OCI-LY1 (cell line): Measurements from ENCODE around the gene PPP1R14C.

ENCODE experiments used
- H2AFZ ChIP-seq: fragments of 200-600 bp; sonication (generic), shearing (Covaris generic); 2 replicates; pipeline ENCODE4 v1.6.0; 2014; ENCODE audit warnings: antibody characterized with exemption, mild to moderate bottlenecking, low read length
- H3F3A ChIP-seq: fragments of 200-600 bp; sonication (generic), shearing (Covaris generic); 2 replicates; pipeline ENCODE4 v1.6.0; 2014; ENCODE audit warnings: mild to moderate bottlenecking, antibody characterized with exemption, low read length, moderate library complexity; ENCODE audit not compliant: insufficient read depth
- H3K27ac ChIP-seq: fragments of 200-600 bp; sonication (generic); 2 replicates; pipeline ENCODE4 v1.5.1; 2014; ENCODE audit warnings: low read length, mixed run types, mild to moderate bottlenecking, low read depth; ENCODE audit not compliant: poor library complexity, severe bottlenecking
- H3K27me3 ChIP-seq: fragments of 200-600 bp; sonication (generic); 2 replicates; pipeline ENCODE4 v1.6.0; 2014; ENCODE audit warnings: antibody characterized with exemption, mild to moderate bottlenecking, low read length, moderate library complexity; ENCODE audit not compliant: insufficient read depth
- H3K36me3 ChIP-seq: fragments of 200-600 bp; sonication (generic); 2 replicates; pipeline ENCODE4 v1.6.1; 2014; ENCODE audit warnings: mild to moderate bottlenecking, antibody characterized with exemption, low read length, moderate library complexity, mixed read lengths; ENCODE audit not compliant: insufficient read depth
- H3K4me1 ChIP-seq: fragments of 200-600 bp; sonication (generic); 2 replicates; pipeline ENCODE4 v1.5.1; 2014; ENCODE audit warnings: mild to moderate bottlenecking, low read length, moderate library complexity; ENCODE audit not compliant: insufficient read depth, severe bottlenecking
- H3K4me2 ChIP-seq: fragments of 200-600 bp; sonication (generic), shearing (Covaris generic); 2 replicates; pipeline ENCODE4 v1.6.1; 2014; ENCODE audit warnings: low read length
- H3K4me3 ChIP-seq: fragments of 200-600 bp; sonication (generic); 2 replicates; pipeline ENCODE4 v1.5.1; 2014; ENCODE audit warnings: low read length, low read depth, mild to moderate bottlenecking, mixed read lengths; ENCODE audit not compliant: poor library complexity, severe bottlenecking
- H3K79me2 ChIP-seq: fragments of 200-600 bp; shearing (Covaris generic); 2 replicates; pipeline ENCODE4 v1.6.1; 2016; ENCODE audit warnings: mixed run types, low read length, mixed read lengths; ENCODE audit not compliant: insufficient read depth
- H3K9ac ChIP-seq: fragments of 200-600 bp; sonication (generic), shearing (Covaris generic); 2 replicates; pipeline ENCODE4 v1.6.1; 2014; ENCODE audit warnings: mild to moderate bottlenecking, low read length, mixed read lengths
- H3K9me2 ChIP-seq: fragments of 200-600 bp; sonication (generic), shearing (Covaris generic); 2 replicates; pipeline ENCODE4 v1.6.1; 2014; ENCODE audit warnings: low read depth, mild to moderate bottlenecking, low read length, mixed read lengths
- H3K9me3 ChIP-seq: fragments of 200-600 bp; shearing (Covaris generic); 2 replicates; pipeline ENCODE4 v1.6.1; 2014; ENCODE audit warnings: low read length, mixed read lengths
- H4K20me1 ChIP-seq: fragments of 200-600 bp; sonication (generic), shearing (Covaris generic); 2 replicates; pipeline ENCODE4 v1.6.0; 2016; ENCODE audit warnings: mild to moderate bottlenecking, low read length; ENCODE audit not compliant: insufficient read depth
- EZH2 ChIP-seq: fragments of 200-600 bp; sonication (generic), shearing (Covaris generic); IDR thresholded peaks from 2 replicates; pipeline ENCODE4 v1.8.0; 2017; ENCODE audit warnings: borderline replicate concordance, mixed run types, mild to moderate bottlenecking, antibody characterized with exemption, low read length, moderate library complexity, mixed read lengths
- TF ChIP-seq, protein P1 (sequence below): fragments of 200-600 bp; sonication (generic), shearing (Covaris generic); IDR thresholded peaks from 2 replicates; pipeline ENCODE4 v1.5.1; 2017; ENCODE audit warnings: mild to moderate bottlenecking, antibody characterized with exemption, low read length, moderate library complexity, mixed read lengths

Gene PPP1R14C

DNA sequence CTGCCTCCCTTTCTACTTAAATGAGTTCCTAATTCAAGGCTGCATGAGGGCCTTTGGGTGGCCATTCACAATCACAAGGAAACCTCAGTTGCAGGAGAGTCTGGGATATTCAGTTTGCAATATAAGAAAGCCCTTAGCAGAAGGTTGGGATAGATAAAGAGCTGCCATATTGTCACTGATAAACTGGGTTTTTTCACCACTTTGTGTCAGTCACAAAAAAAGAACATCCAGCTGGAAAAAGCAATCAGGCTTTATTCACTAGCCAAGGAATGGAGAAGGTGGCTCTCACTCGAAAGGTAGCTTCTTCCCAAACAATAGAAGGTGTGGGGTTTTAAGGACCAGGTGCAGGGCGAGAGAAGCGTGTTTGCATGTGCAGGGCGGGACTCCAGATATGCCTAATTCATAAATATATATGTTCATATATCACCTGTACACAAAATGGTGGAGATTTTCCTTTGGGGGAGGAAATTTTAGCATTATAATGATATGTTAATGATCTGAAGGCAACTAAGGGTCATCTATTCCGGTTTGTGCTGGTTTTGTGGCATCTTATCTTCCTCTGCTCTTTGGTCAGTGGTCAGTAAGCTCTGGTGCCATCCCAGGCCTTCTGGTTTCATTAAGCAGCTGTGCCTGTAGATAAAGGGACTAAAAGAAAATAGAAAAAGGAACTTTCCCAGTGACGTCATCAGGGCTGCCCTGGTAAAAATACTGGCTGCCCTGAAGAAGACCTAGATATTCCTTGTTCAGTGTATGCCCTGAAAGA is 128.8 kb downstream of the PPP1R14C start:
- H2AFZ ChIP-seq, result no peak overlapping the region

DNA sequence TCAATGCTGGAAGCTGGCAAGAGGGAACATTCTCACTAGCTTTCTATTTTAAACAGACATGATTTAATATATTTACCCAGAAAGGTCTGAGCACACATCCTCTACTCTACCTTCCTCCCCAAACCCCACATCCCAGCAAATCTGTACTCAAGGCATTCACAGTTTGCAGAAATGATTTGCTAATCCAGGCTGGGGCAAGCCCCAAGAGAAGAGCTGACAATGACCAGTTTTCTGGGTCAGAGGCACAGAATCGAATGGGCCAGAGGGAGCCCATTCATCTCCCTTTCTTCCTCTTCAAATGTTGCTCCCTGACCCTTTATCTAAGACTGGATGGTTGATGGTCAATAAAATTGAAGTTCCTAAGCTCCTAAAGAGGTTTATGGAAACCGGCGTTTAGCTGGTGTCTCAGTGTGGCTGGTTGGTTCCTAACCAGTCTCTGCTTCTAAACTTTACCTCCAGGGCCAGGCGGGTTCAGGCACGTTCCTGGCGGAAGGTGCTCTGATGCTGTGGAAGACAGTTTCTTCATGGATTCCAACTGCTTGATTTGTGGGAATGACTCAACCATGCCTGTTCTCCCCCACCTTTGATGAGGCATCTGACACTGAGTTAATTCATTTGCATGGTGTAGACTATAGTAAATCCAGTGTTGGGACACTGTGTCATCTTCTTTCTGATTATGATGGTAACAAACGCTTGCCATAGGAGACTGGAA is 129.6 kb downstream of the PPP1R14C start:
- Histone ChIP-seq H3K79me2 (no peaks in the 10 kb centered on the region), H3K9ac (no peak overlapping the region), H3K27ac (no peak overlapping the region), H3K9me3 (no peaks in the 10 kb centered on the region), H2AFZ (no peak overlapping the region), H3F3A (no peaks in the 10 kb centered on the region), H3K27me3 (no peaks in the 10 kb centered on the region; the same call in 1 of the 2 replicates), H3K9me2 (no peaks in the 10 kb centered on the region), H3K4me1 (no peaks in the 10 kb centered on the region), H4K20me1 (no peaks in the 10 kb centered on the region), H3K36me3 (no peaks in the 10 kb centered on the region), H3K4me2 (no peak overlapping the region), H3K4me3 (no peak overlapping the region)
- no peak for TF ChIP-seq EZH2
- TF ChIP-seq, protein P1, sequence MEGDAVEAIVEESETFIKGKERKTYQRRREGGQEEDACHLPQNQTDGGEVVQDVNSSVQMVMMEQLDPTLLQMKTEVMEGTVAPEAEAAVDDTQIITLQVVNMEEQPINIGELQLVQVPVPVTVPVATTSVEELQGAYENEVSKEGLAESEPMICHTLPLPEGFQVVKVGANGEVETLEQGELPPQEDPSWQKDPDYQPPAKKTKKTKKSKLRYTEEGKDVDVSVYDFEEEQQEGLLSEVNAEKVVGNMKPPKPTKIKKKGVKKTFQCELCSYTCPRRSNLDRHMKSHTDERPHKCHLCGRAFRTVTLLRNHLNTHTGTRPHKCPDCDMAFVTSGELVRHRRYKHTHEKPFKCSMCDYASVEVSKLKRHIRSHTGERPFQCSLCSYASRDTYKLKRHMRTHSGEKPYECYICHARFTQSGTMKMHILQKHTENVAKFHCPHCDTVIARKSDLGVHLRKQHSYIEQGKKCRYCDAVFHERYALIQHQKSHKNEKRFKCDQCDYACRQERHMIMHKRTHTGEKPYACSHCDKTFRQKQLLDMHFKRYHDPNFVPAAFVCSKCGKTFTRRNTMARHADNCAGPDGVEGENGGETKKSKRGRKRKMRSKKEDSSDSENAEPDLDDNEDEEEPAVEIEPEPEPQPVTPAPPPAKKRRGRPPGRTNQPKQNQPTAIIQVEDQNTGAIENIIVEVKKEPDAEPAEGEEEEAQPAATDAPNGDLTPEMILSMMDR, result no peak

More for the DNA sequence above, 128.8 kb downstream of the PPP1R14C start:
- H3K4me3 ChIP-seq, result no peak overlapping the region
- H3K79me2 ChIP-seq, result no peaks in the 10 kb centered on the region
- H4K20me1 ChIP-seq, result no peaks in the 10 kb centered on the region
- no peak overlapping the region for H3K9ac ChIP-seq
- no peaks in the 10 kb centered on the region for H3F3A ChIP-seq
- TF ChIP-seq EZH2, result no peak
- TF ChIP-seq, protein P1, result no peak
- no peaks in the 10 kb centered on the region for H3K4me1 ChIP-seq
- H3K9me3 ChIP-seq, result no peaks in the 10 kb centered on the region
- H3K36me3 ChIP-seq, result no peaks in the 10 kb centered on the region
- no peaks in the 10 kb centered on the region for H3K9me2 ChIP-seq
- H3K27me3 ChIP-seq, result peaks cover 4% of the 10 kb centered on the region; the same call in 1 of the 2 replicates
- H3K27ac ChIP-seq, result no peak overlapping the region
- no peak overlapping the region for H3K4me2 ChIP-seq

DNA sequence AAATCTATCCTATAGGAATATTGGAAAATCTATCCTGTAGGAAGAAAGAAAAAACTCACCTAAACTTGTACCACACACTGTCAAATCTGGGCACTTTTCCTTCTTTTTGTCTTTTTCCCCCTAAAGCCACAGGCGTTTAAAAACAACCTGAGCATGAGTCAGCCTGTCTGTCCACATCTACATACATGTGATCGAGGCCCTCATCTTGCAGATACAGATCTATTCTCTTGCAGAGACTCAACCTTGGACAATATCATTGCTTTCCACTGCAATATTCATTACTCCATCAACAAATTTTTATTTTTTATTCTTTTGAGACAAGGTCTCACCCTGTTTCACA is 130.1 kb downstream of the PPP1R14C start:
- no peak overlapping the region for H3K9ac ChIP-seq
- no peak overlapping the region for H3K4me3 ChIP-seq
- no peak for TF ChIP-seq EZH2
- TF ChIP-seq, protein P1, result no peak
- no peaks in the 10 kb centered on the region for H3K9me3 ChIP-seq
- H3K27ac ChIP-seq, result no peak overlapping the region
- H3K4me2 ChIP-seq, result no peak overlapping the region
- H3K36me3 ChIP-seq, result no peaks in the 10 kb centered on the region
- H2AFZ ChIP-seq, result no peak overlapping the region
- no peaks in the 10 kb centered on the region for H4K20me1 ChIP-seq
- no peaks in the 10 kb centered on the region for H3K4me1 ChIP-seq
- H3K27me3 ChIP-seq, result no peaks in the 10 kb centered on the region; the same call in 1 of the 2 replicates
- H3K9me2 ChIP-seq, result no peaks in the 10 kb centered on the region
- H3F3A ChIP-seq, result no peaks in the 10 kb centered on the region
- H3K79me2 ChIP-seq, result no peaks in the 10 kb centered on the region
